K562 (cell line): Measurements from ENCODE around the gene KLC1.

Source experiments
- CTCF ChIP-seq, 3 experiments: IDR thresholded peaks in 2 of 3; conservative IDR thresholded peaks in 1 of 3; 2 replicates each; pipeline ENCODE4 v1.5.1; 2011 to 2012; ENCODE audit warnings: low read length in 3 of 3, mild to moderate bottlenecking in 3 of 3, control low read depth in 2 of 3, improper control_type of control experiment in 1 of 3, inconsistent platforms in 1 of 3, low read depth in 1 of 3, mixed read lengths in 1 of 3, moderate library complexity in 1 of 3; ENCODE audit not compliant: insufficient read depth in 2 of 3
- RCOR1 ChIP-seq, 2 experiments: IDR thresholded peaks; 2 replicates each; pipeline ENCODE4 v1.6.1; 2012; ENCODE audit warnings: low read depth in 2 of 2, low read length in 2 of 2, borderline replicate concordance in 1 of 2, improper control_type of control experiment in 1 of 2
- USF2 ChIP-seq: sonication (generic); formaldehyde crosslinking; IDR thresholded peaks from 2 replicates; pipeline ENCODE4 v1.5.0; 2020; ENCODE audit warnings: missing genetic modification reagents
- ZNF830 ChIP-seq: fragments of 250-450 bp; sonication (Bioruptor Pico); IDR thresholded peaks from 2 replicates; pipeline ENCODE4 v1.5.0; 2021; ENCODE audit warnings: mild to moderate bottlenecking
- TF ChIP-seq, protein P1 (sequence below): sonication (generic); formaldehyde crosslinking; IDR thresholded peaks from 2 replicates; pipeline ENCODE4 v1.8.0; 2022; ENCODE audit warnings: mild to moderate bottlenecking, missing genetic modification reagents
- TF ChIP-seq, protein P2 (sequence below), 2 experiments: fragments of 200-800 bp in 1 of 2; sonication (Bioruptor generic) in 1 of 2; sonication (generic) in 1 of 2; formaldehyde crosslinking in 1 of 2; IDR thresholded peaks in 1 of 2; conservative IDR thresholded peaks in 1 of 2; 2 replicates each; pipeline versions ENCODE4 v1.5.0 to v1.6.1; 2016 to 2020; ENCODE audit warnings: missing compliant biosample characterization in 1 of 2, missing genetic modification characterization in 1 of 2, missing genetic modification reagents in 1 of 2

DNA sequence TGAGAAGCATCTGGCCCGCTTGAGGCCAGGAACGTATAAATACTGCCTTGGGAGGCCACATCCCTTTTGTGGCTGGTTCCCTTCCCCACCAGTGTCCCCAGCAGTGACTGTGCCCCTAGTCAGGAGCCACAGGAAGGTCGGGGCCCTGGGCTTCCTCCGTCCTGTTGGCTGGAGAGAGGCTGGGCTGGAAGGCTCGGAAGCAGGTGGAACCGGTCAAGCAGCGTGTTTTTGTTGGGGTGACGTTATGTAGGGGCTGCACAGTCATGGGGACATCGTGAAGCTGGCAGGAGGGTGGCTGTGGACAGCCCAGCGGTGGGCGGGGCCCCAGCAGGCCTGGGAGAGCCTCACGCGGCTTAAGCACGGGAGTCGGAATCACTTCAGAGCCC, 76.1 kb downstream of the KLC1 start:
- TF ChIP-seq CTCF (IDR thresholded peaks at IDR 0.05 in 2 of 3, conservative IDR thresholded peaks at IDR 0.05 in 1 of 3; ENCODE audit: insufficient read depth in 2 of 3, low read depth in 1 of 3, low read length in 3 of 3): no peak
- TF ChIP-seq, protein P1, sequence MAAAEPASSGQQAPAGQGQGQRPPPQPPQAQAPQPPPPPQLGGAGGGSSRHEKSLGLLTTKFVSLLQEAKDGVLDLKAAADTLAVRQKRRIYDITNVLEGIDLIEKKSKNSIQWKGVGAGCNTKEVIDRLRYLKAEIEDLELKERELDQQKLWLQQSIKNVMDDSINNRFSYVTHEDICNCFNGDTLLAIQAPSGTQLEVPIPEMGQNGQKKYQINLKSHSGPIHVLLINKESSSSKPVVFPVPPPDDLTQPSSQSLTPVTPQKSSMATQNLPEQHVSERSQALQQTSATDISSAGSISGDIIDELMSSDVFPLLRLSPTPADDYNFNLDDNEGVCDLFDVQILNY (CRISPR knock-in tag): no peak
- TF ChIP-seq USF2 (CRISPR knock-in tag): no peak
- TF ChIP-seq RCOR1 (IDR thresholded peaks at IDR 0.05; ENCODE audit: borderline replicate concordance in 1 of 2, low read depth in 2 of 2, low read length in 2 of 2): no peak
- no peak for TF ChIP-seq ZNF830
- TF ChIP-seq, protein P2, sequence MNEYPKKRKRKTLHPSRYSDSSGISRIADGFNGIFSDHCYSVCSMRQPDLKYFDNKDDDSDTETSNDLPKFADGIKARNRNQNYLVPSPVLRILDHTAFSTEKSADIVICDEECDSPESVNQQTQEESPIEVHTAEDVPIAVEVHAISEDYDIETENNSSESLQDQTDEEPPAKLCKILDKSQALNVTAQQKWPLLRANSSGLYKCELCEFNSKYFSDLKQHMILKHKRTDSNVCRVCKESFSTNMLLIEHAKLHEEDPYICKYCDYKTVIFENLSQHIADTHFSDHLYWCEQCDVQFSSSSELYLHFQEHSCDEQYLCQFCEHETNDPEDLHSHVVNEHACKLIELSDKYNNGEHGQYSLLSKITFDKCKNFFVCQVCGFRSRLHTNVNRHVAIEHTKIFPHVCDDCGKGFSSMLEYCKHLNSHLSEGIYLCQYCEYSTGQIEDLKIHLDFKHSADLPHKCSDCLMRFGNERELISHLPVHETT (CRISPR knock-in tag; conservative IDR thresholded peaks at IDR 0.05 in 1 of 2, IDR thresholded peaks at IDR 0.05 in 1 of 2): no peak
